ENCODE data around the gene RPL31. TPM values are rescaled to one million over a fixed set of nuclear protein-coding genes. Genes with fewer than 3 reads are reported as not detected.

Gene RPL31
- total RNA-seq, 1 donor from 2014 or later: 1,159 TPM

Other genes with a start within 250 kb of the RPL31 start
- gene NPAS2, start 182.2 kb upstream of the RPL31 start, total RNA-seq: 9.1 and 10.1 TPM in 2 replicates
- gene TBC1D8, start 149.1 kb downstream of the RPL31 start, total RNA-seq: 1.3 and 1.4 TPM in 2 replicates